Activated T-cell treated with anti-CD3 and anti-CD28 coated beads, Interleukin-2, amount 50 U/mL, for 1 hour (primary cell): ENCODE measurements around the gene NPFFR2.
"Not testable (repeated sequence)": the region's sequence is repeated elsewhere in the genome, so short reads cannot be mapped to it uniquely, and the experiment has no call there.

Experiments used
- DNase-seq: peaks from one replicate; pipeline ENCODE4 v3.0.0-alpha.2; 2020

Gene NPFFR2

GRCh38 chr4:72031868-72032608, at the start of gene NPFFR2:
Gene NPFFR2, plus strand, starts transcription at chr4:72032000. Its CDS starts 96,592 bp downstream, at chr4:72128592.
- no peak for DNase-seq

DNA sequence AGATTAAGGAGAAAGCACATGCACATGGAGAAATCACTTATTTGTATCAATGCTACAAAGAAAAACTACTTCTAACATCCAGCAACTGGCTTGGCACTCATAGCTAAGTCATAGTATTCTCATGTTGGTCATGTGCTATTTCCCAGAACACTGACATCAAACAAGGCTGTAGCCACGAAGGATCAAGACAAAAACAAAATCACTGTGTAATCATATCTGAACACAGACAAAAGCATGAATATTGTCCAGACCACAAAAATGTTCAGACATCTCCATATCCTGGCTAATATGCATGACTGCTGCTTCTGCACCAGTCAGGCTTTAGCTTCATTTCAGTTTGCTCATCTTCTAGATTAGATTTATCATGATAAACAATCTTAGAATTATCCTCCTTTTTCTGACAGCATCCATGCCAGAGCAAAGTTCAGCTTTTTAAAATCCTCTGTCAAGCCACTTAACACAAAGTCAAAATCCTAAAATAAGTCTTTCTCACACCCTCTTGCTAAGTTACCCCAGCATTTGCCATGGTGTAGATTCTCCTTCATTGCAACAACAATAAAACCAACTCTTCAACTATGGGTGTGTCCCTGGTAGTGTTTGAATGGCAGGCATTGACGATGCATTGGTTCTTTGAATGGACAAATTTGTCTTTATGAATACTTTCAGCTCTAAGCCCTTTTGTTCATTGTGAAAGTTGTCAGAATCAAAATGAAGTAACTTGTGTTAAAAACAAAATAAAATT, 39.1 kb upstream of the NPFFR2 start:
- DNase-seq, result no peak

DNA sequence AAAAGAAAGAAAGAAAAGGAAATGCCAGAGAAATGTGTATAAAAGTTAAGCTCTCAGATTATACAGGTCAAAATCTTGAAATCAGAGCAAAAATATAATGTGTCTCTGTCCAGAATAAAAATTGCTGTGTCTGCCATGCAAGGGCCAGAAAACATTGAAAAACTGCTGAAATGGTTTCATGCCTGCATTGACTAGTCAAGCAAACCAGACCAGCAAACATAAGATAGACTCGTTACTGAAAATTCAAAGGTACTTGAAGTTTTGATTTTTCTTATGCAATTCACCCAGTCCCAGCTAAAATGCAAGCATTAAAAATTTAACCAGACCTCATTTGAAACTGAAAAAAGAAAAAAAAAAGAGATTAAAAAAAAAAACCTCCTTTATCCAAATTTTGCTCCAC, 37.2 kb upstream of the NPFFR2 start:
- no peak for DNase-seq

DNA sequence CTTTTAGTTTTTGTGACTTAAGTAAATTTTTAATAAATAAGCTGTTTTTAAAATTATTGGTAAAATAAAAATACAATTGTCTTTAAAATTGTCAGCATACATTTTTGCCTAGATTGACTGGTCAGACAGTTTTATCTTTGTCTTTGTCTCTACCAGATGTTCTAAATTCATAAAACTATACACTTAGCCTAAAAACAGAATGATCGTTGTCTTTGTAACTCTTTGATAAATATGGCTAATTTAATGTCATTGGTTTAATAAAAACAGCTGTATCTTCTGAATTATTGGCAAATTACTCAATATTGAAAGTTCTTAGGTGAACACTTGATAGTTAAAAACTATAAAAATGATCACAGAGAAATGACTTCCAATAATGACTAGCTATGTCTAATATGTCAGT, 36.5 kb upstream of the NPFFR2 start:
- DNase-seq, result no peak

GRCh38 chr4:72006586-72006985, 25.2 kb upstream of the NPFFR2 start:
- no peak for DNase-seq

DNA sequence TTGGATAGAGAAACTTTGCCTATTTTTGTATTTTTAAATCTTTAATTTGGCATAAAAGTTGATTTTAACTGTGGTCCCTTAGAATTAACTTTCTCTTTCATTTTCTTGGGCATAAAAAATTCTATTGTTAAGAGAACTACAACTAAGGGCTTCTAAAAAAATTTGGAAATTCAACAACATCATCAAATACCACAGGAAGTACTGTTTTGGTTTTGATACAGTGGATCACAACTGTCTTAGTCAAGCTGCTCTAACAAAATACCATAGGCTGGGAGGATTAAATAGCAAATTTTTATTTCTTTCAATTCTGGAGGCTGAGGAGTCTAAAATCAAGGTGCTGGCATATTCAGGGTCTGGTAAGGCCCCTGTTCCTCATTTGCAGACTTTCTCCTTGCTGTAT, 19.9 kb upstream of the NPFFR2 start:
- DNase-seq, result no peak

GRCh38 chr4:72016011-72016410, 15.8 kb upstream of the NPFFR2 start:
- DNase-seq, result no peak

- DNase-seq, result no peak
Observed at GRCh38 chr4:72019688-72020087, 12.1 kb upstream of the NPFFR2 start.

GRCh38 chr4:72022553-72022952, 9.2 kb upstream of the NPFFR2 start:
- no peak for DNase-seq

DNA sequence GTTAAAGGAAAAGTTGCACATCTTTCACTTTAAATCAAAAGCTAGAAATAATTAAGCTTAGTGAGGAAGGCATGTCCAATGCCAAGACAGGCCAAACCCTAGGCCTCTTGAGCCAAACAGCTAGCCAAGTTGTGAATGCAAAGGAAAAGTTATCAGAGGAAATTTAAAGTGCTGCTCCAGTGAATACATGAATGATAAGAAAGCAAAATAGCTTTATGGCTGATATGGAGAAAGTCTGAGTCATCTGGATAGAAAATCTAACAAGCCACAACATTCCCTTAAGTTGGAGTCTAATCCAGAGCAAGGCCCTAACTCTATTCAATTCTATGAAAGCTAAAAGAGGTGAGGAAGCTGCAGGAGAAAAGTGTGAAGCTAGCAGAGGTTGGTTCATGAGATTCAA, 23.8 kb downstream of the NPFFR2 start:
- DNase-seq, result no peak

- DNase-seq, result no peak
Observed at GRCh38 chr4:72063726-72064125, 31.9 kb downstream of the NPFFR2 start.

DNA sequence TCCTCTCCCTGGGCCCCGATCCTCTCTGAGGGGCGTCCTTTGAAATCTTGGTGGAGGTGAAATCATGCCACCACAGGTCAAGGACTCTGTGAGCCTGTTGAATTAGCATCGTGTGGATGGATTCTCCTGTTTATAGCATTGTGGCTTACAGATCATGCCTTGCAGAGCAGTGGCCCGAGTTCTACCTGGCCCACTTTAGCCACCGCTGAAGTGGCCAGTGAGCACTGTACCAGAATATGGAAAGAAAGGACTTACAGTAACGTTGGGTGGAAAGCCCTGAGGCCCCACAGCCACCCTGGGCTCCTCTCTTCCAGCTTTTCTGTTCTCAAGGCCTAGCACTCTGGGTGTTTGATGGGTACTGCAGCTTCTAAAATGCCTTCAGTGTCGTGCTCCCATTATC, 35.3 kb downstream of the NPFFR2 start:
- no peak for DNase-seq

GRCh38 chr4:72073816-72074215, 42.0 kb downstream of the NPFFR2 start:
- no peak for DNase-seq

GRCh38 chr4:72076562-72076961, 44.8 kb downstream of the NPFFR2 start:
- no peak for DNase-seq

DNA sequence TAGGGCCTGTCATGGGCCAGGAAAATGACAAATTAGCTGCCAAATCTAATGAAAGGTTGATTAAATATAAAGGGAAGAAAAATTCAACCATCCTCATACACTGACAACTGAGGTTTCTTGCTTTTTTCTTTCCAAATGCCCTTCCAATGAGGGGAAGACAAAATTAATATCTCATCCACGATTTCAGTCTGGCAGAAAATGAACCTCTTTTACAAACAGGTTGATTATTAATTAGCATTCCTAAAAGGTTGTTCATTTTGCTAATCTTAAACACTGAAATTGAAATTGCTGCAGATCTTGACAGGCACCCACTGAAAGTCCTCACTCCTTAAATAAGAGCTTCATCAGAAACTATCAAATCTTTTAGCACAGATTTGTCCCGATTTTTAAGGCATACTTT, 45.5 kb downstream of the NPFFR2 start:
- no peak for DNase-seq

GRCh38 chr4:72084587-72085011, 52.8 kb downstream of the NPFFR2 start:
- no peak for DNase-seq

DNA sequence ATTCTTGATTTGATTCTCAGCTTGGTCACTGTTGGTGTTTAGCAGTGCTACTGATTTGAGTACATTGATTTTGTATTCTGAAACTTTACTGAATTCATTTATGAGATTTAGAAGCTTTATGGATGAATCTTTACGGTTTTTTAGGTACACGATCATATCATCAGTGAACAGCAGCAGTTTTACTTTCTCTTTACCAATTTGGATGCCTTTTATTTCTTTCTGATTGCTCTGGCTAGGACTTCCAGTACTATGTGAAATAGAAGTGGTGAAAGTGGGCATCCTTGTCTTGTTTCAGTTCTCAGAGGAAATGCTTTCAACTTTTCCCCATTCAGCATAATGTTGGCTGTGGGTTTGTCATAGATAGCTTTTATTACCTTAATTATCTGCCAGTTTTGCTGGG, 58.8 kb downstream of the NPFFR2 start:
- DNase-seq, result not testable (repeated sequence)

DNA sequence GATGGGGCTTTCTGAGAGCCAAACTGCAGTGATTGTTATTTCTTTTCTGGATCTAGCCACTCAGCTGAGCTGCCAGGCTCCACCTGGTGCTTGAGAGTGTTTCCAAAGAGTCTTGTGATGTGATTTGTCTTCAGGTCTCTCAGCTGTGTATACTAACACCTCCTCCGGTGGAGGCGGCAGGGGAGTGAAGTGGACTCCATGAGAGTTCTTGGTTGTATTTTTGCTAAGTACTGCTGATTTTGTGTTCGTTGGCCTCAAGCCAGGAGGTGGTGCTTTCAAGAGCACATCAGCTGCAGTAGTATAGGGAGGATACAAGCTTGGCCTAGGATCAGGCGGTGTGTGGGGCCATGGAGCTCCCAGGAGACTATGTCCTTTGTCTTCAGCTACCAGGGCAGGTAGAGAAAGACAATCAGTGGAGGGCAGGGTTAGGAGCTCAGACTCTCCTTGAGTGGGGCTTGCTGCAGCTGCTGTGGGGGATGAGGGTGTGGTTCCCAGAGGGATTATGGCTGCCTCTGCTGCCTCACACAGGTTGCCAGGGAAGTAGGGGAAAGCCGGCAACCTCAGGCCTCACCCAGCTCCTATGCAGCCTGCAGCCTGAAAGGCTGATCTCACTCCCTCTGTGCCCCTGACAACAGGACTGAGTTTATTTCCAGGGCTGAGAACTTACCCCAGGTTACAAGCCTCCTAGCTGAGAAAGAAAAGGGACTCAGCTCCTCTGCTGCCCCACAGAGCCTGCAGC, 62.4 kb downstream of the NPFFR2 start:
- DNase-seq, result no peak

GRCh38 chr4:72107456-72107855, 75.7 kb downstream of the NPFFR2 start:
- DNase-seq, result no peak

DNA sequence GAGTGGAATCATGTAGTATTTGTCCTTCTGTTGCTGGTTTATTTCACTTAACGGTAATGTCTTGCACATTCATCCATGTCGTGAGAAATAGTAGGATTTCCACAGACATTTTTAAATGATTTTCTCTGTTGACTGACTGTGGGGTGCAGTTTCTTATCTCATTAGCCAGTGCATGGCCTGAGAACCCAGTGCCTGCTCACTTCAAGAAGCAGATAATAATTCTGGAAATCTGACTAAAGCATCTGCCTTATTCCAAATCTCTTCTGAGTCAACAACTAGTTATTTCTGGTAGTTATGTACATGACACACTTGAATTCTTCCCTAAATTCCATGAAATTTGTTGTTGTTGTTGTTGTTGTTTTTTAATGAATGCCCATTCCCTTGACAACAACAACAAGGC, 77.6 kb downstream of the NPFFR2 start:
- DNase-seq, result no peak

DNA sequence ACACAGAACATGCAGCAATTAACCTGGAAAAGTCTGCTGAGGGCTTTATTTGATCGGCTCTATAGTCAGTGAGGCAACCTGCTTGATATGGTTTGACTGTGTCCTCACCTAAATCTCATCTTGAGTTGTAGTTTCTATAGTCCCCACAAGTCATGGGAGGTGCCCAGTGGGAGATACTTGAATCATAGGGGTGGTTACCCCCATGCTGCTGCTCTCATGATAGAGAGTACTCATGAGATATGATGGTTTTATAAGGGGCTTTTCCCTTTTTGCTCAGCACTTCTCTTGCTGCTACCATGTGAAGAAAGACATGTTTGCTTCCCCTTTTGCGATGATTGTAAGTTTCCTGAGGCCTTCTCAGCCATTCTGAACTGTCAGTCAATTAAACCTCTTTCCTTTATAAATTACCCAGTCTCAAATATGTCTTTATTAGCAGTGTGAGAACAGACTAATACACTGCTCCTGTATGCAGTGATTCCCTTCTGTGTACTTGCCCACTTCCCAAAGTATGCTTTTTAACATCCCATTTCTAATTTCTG, 78.2 kb downstream of the NPFFR2 start:
- DNase-seq, result no peak

DNA sequence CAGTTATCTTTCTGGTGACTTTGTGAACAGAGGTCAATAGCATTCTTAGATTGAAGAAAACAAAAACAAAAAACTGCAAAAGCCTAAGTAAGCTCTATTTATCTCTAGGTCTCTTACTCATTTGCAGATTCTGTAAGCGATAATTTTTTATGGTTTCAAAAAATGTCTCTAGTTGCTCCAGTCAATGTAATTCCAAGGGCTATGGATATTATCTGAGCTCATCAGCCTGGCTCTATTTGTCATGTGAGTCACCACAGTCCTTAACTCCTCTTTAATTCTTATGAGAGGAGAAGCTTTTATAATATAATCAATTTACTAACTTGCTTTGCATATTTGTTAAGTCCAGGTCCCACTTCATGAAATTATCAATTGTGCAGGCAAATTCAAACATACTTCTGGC, 79.1 kb downstream of the NPFFR2 start:
- no peak for DNase-seq

DNA sequence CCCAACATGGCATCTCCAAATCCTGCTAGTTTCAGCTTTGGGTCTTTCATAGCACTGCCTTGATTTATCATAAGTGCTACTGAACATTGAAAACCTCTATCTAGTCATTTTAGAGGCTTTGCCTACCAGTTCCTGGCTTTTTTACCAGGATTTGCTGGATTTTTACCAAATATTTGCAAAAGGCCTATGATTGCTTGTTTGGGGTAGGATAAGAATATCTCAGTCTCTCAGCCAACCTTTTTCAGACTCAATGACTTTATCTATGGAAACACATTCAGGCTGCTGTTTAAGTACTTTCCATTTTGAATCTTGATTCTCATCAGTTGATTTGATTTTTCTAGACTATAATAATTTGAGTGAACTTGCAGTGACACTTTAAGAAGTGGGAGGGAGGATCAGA, 80.1 kb downstream of the NPFFR2 start:
- no peak for DNase-seq
